PC-9 (cell line): ENCODE data around the gene PRKX. TPM values are rescaled to one million over a fixed set of nuclear protein-coding genes. Genes with fewer than 3 reads are reported as not detected.

ENCODE experiments used
- BruUV-seq: library from RNA; stranded (reverse); fragments of 400-500 nt; replicated peaks from 2 replicates; lab custom pipeline; 2021; lab: Mats Ljungman, UMichigan
- CTCF ChIA-PET: fragments of 300-600 bp; sonication (Branson Sonifier 250); formaldehyde crosslinking; loops from one replicate; lab custom pipeline; 2022; ENCODE audit warnings: antibody characterized with exemption; lab: Charles Lee
- POLR2A ChIA-PET: fragments of 300-600 bp; sonication (Branson Sonifier 250); formaldehyde crosslinking; loops from one replicate; lab custom pipeline; 2022; ENCODE audit warnings: antibody characterized with exemption; ENCODE audit not compliant: unreplicated experiment; lab: Charles Lee
- DNase-seq, 2 experiments: peaks; one replicate each; pipeline versions ENCODE4 v3.0.0 to v3.0.0-alpha.2; 2015 to 2022; ENCODE audit warnings: mixed read lengths in 1 of 2
- H2AFZ ChIP-seq: fragments of 200-600 bp; sonication (generic); 2 replicates; pipeline ENCODE4 v1.8.1; 2017; ENCODE audit warnings: antibody characterized with exemption
- H3F3A ChIP-seq: fragments of 200-600 bp; sonication (generic); 2 replicates; pipeline ENCODE4 v1.8.1; 2017; ENCODE audit warnings: antibody characterized with exemption, mild to moderate bottlenecking, low read depth; ENCODE audit not compliant: insufficient read depth
- H3K27ac ChIP-seq: fragments of 200-600 bp; sonication (generic); 2 replicates; pipeline ENCODE4 v1.6.1; 2016; ENCODE audit warnings: mixed run types
- H3K27me3 ChIP-seq: fragments of 200-600 bp; sonication (generic); 2 replicates; pipeline ENCODE4 v1.6.1; 2016; ENCODE audit warnings: low read depth, mixed run types; ENCODE audit not compliant: insufficient read depth
- H3K36me3 ChIP-seq: fragments of 200-600 bp; sonication (generic); 2 replicates; pipeline ENCODE4 v1.6.1; 2016; ENCODE audit warnings: low read depth, mixed run types
- H3K4me1 ChIP-seq: fragments of 200-600 bp; sonication (generic); replicated peaks from 2 replicates; pipeline ENCODE4 v1.6.1; 2016; ENCODE audit warnings: mixed run types; ENCODE audit not compliant: insufficient read depth
- H3K4me2 ChIP-seq: fragments of 200-600 bp; sonication (generic); 2 replicates; pipeline ENCODE4 v1.6.1; 2017; ENCODE audit warnings: mixed run types
- H3K4me3 ChIP-seq: fragments of 200-600 bp; sonication (generic); 2 replicates; pipeline ENCODE4 v1.6.1; 2016; ENCODE audit warnings: mixed run types
- H3K79me2 ChIP-seq: fragments of 200-600 bp; sonication (generic); 2 replicates; pipeline ENCODE4 v1.6.1; 2017; ENCODE audit warnings: low read depth, mixed run types
- H3K9me2 ChIP-seq: fragments of 200-600 bp; sonication (generic); 2 replicates; pipeline ENCODE4 v1.8.1; 2017; ENCODE audit warnings: mild to moderate bottlenecking; ENCODE audit not compliant: insufficient read depth
- H3K9me3 ChIP-seq: fragments of 200-600 bp; sonication (generic); 2 replicates; pipeline ENCODE4 v1.8.1; 2016; ENCODE audit warnings: low read depth; ENCODE audit not compliant: insufficient read depth
- H4K20me1 ChIP-seq: fragments of 200-600 bp; sonication (generic); 2 replicates; pipeline ENCODE4 v1.8.1; 2017; ENCODE audit not compliant: insufficient read depth
- CTCF ChIP-seq: fragments of 200-600 bp; sonication (generic); conservative IDR thresholded peaks from 2 replicates; pipeline ENCODE4 v1.6.1; 2017; ENCODE audit warnings: mixed run types, antibody characterized with exemption, mild to moderate bottlenecking, moderate library complexity
- EZH2 ChIP-seq: fragments of 200-600 bp; sonication (generic); IDR thresholded peaks from 2 replicates; pipeline ENCODE4 v1.8.0; 2017; ENCODE audit warnings: antibody characterized with exemption, low read depth
- intact Hi-C: fragments of 100-400 bp; cut with micrococcal nuclease; formaldehyde crosslinking; loops from one replicate; pipeline ENCODE4 v1.10.0; 2022; ENCODE audit not compliant: unreplicated experiment
- total RNA-seq: library from RNA; stranded (reverse); gene quantifications from 2 replicates; pipeline ENCODE4 v1.2.3, GENCODE V29; 2021

The PRKX gene
- total RNA-seq, 1 experiment from 2014 or later: 31.5 TPM

GRCh38 chrX:3609810-3610209 is 103.6 kb downstream of the PRKX start:
- no peaks in the 10 kb centered on the region for H4K20me1 ChIP-seq
- POLR2A ChIA-PET: no interaction called here
- H3K4me3 ChIP-seq: no peak overlapping the region
- no peak overlapping the region for H2AFZ ChIP-seq
- H3K4me2 ChIP-seq: no peak overlapping the region
- no peak overlapping the region for H3K27ac ChIP-seq
- no peaks in the 10 kb centered on the region for H3K36me3 ChIP-seq
- no TSS peak for BruUV-seq
- H3K79me2 ChIP-seq: no peaks in the 10 kb centered on the region
- H3K9me3 ChIP-seq: no peaks in the 10 kb centered on the region
- H3K4me1 ChIP-seq: no peaks in the 10 kb centered on the region
- CTCF ChIA-PET: no interaction called here
- H3K9me2 ChIP-seq: no peaks in the 10 kb centered on the region
- intact Hi-C loops: no loop called here
- DNase-seq: no peak
- no peaks in the 10 kb centered on the region for H3F3A ChIP-seq
- TF ChIP-seq EZH2: no peak
- TF ChIP-seq CTCF: no peak
- H3K27me3 ChIP-seq: no peaks in the 10 kb centered on the region

GRCh38 chrX:3603026-3603661 is 110.3 kb downstream of the PRKX start:
- H3K4me2 ChIP-seq: no peak overlapping the region
- H3K4me1 ChIP-seq: no peaks in the 10 kb centered on the region
- no peaks in the 10 kb centered on the region for H3K9me2 ChIP-seq
- POLR2A ChIA-PET: no interaction called here
- H3F3A ChIP-seq: no peaks in the 10 kb centered on the region
- no TSS peak for BruUV-seq
- TF ChIP-seq CTCF: no peak
- no peak for TF ChIP-seq EZH2
- no peaks in the 10 kb centered on the region; the same call in 1 of the 2 replicates for H4K20me1 ChIP-seq
- no peaks in the 10 kb centered on the region for H3K27me3 ChIP-seq
- no peak overlapping the region for H3K27ac ChIP-seq
- no peaks in the 10 kb centered on the region for H3K79me2 ChIP-seq
- CTCF ChIA-PET: no interaction called here
- H3K9me3 ChIP-seq: no peaks in the 10 kb centered on the region
- intact Hi-C loops: no loop called here
- no peaks in the 10 kb centered on the region for H3K36me3 ChIP-seq
- no peak for DNase-seq
- no peak overlapping the region for H3K4me3 ChIP-seq
- no peak overlapping the region for H2AFZ ChIP-seq

- H3K9me3 ChIP-seq: no peaks in the 10 kb centered on the region
- no peak for DNase-seq
- no TSS peak for BruUV-seq
- H3K9me2 ChIP-seq: no peaks in the 10 kb centered on the region
- TF ChIP-seq CTCF (no peak), EZH2 (no peak)
- no peaks in the 10 kb centered on the region for H3K4me1 ChIP-seq
- H3K4me3 ChIP-seq: no peak overlapping the region
- no peaks in the 10 kb centered on the region; the same call in 1 of the 2 replicates for H4K20me1 ChIP-seq
- H3K4me2 ChIP-seq: no peak overlapping the region
- POLR2A ChIA-PET: no interaction called here
- CTCF ChIA-PET: no interaction called here
- H3K36me3 ChIP-seq: no peaks in the 10 kb centered on the region
- H3K79me2 ChIP-seq: no peaks in the 10 kb centered on the region
- H3F3A ChIP-seq: no peaks in the 10 kb centered on the region
- no peaks in the 10 kb centered on the region; the same call in 1 of the 2 replicates for H3K27me3 ChIP-seq
- H2AFZ ChIP-seq: no peak overlapping the region
- intact Hi-C loops: no loop called here
- no peak overlapping the region for H3K27ac ChIP-seq
Measured at GRCh38 chrX:3599802-3600430, 113.5 kb downstream of the PRKX start.
